HG02885 (cell line): Measurements from ENCODE around the gene GSTM3.
"Not testable (repeated sequence)": the region's sequence is repeated elsewhere in the genome, so short reads cannot be mapped to it uniquely, and the experiment has no call there.

Experiments used
- ATAC-seq: cut with Tn5 transposase; IDR thresholded peaks from one replicate; pipeline ENCODE4 v1.9.1; 2021; ENCODE audit warnings: mild to moderate bottlenecking; ENCODE audit not compliant: unreplicated experiment, poor library complexity

The GSTM3 gene

GRCh38 chr1:109762821-109763645 lies 22.2 kb upstream of the GSTM3 start:
- ATAC-seq = no peak

- ATAC-seq = no peak
Observed at GRCh38 chr1:109762039-109762585, 21.3 kb upstream of the GSTM3 start.

GRCh38 chr1:109761227-109762038 lies 20.6 kb upstream of the GSTM3 start:
- ATAC-seq = no peak

- no peak for ATAC-seq
Observed at GRCh38 chr1:109760581-109761226, 19.9 kb upstream of the GSTM3 start.

DNA sequence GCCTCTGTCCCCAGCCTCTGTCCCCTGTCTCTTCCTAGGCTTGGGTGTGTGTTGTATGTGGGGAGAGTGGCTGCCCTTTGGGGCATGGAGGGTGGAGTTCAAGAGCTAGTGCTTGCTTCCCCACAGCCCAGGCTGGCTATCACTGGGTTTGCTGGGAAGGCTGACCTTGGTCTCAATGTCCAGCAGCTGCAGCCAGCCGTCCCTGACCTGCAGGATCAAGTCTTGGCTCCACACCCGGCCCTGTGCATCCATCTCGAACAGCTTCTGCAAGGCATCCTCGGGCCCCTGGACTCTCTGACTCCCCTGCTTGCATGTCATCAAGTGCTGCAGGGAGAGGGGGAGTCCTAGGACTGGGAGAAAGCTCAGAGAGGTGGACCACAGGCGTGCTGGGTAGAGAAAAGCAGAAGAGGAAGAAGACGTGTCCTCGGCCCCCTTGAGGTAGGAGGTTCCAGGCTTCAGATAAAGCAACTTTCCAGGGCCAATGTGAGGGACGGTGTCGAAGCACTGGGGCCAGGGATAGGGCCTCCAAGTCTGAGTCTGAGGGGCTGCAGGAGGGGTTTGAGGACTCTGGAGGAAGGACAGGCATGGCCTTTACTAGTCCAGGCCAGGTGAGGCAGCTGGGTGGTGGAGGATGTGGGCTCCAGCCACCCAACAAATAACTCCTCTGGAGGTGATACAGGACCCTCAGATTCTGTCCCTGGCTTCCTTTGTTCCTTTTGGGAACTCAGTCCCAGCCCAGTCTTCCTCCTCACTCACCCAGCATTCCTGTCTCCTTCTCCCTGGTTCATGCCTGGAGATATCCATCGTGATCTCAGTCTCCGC lies 18.9 kb upstream of the GSTM3 start:
- no peak for ATAC-seq

GRCh38 chr1:109757936-109758786 lies 17.3 kb upstream of the GSTM3 start:
- no peak for ATAC-seq

DNA sequence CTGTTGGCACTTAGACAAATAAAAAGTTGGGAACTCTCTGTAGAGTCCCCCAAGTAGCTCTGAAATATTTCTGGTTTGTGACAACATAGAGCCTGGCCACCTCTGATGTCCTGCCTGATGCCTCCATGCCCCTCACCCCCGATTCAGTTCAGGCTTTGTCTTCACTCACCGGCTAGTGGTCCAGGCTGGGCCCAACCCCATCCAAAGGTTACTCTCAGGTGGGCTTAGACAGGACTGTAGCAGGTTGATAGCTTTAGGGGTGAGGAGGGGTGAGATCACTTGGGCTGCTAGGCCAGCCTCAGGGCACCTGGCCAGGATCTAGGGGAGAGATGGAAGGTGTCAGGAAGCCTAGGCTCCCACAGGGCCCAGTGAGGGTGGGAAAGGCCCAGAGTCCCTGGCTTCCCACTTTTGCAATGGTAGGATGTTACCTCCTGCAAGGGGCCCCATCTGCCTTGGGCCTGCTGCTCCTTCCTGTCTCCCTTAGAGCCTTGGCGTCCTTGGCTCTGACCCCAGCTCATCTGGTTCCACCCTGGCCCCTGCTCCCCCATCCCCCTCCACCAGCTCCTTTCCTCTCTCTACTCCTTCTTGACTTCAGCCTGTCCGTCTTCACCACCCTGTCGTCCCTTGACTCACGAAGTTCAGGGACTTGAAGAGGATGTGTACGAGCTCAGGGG lies 16.1 kb upstream of the GSTM3 start:
- ATAC-seq = no peak

DNA sequence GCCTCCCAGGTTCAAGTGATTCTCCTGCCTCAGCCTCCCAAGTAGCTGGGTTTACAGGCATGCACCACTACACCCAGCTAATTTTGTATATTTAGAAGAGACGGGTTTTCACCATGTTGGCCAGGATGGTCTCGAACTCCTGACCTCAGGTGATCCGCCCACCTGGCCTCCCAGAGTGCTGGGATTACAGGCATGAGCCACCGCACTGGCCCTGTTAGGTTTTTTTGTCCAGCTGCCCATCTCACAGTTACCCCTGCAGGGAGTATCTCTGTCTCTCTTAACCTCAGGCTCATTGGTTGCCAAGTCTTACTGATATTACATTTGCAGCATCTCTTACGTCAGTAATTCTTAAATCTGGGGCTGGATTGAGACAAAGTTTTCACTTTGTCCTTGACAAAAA lies 15.5 kb upstream of the GSTM3 start:
- ATAC-seq = not testable (repeated sequence)

DNA sequence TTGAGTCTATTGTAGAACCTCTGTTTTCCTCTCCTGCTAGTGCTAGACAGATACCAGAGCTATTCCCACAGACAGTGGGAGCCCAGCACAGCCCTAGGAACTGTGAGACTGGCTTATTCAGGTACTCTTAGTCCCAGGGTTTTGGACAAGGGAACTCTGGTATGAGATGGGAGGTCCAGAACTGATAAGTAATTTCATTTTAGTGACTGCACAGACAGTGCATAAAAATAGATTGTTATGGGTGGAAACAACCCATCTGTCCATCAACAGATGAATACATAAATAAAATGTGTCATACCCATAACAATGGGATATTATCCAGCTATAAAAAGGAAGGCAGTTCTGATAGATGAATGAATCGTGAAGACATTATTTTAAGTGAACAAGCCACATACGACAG lies 13.9 kb upstream of the GSTM3 start:
- ATAC-seq = no peak

GRCh38 chr1:109751531-109752260 lies 10.9 kb upstream of the GSTM3 start:
- no peak for ATAC-seq

GRCh38 chr1:109750920-109751319 lies 10.1 kb upstream of the GSTM3 start:
- no peak for ATAC-seq

DNA sequence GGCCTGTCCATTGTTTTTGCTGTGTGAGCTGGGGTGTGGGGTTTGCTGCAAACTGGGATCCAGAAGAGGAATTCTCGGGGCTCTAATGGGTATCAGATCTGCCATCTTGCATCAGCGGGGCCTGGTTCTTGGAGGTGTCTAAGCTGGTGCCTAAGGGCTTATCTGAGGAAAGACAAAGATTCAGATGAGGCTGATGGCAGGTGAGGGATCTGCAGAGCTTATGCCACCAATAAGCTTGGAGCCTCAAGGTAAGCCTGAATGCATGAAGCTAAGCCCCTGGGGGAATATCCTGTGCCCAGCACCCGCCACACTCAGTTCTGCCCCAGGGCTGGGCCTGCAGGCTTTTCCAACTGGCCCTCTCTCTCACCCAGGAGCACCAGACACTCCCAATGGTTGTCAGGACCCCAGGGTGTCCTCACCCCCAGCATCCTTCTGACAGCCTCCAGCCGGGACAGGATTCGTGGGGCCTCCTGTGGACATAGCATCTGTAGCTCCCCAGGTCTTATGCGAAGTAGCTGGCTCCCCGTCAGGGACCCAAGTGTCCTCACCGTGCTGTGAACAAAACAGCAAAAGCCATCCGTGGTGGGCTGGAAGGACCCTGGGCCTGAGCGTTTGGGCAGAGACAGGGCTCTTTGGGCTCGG lies 9.5 kb upstream of the GSTM3 start:
- ATAC-seq = no peak

- ATAC-seq = no peak
Observed at GRCh38 chr1:109749221-109749620, 8.4 kb upstream of the GSTM3 start.

DNA sequence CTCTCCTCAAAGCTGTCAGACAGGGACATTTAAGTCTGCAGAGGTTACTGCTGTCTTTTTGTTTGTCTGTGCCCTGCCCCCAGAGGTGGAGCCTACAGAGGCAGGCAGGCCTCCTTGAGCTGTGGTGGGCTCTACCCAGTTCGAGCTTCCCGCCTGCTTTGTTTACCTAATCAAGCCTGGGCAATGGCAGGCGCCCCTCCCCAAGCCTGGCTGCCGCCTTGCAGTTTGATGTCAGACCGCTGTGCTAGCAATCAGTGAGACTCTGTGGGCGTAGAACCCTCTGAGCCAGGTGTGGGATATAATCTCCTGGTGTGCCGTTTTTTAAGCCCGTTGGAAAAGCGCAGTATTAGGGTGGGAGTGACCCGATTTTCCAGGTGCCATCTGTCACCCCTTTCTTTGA lies 7.5 kb upstream of the GSTM3 start:
- ATAC-seq = not testable (repeated sequence)

DNA sequence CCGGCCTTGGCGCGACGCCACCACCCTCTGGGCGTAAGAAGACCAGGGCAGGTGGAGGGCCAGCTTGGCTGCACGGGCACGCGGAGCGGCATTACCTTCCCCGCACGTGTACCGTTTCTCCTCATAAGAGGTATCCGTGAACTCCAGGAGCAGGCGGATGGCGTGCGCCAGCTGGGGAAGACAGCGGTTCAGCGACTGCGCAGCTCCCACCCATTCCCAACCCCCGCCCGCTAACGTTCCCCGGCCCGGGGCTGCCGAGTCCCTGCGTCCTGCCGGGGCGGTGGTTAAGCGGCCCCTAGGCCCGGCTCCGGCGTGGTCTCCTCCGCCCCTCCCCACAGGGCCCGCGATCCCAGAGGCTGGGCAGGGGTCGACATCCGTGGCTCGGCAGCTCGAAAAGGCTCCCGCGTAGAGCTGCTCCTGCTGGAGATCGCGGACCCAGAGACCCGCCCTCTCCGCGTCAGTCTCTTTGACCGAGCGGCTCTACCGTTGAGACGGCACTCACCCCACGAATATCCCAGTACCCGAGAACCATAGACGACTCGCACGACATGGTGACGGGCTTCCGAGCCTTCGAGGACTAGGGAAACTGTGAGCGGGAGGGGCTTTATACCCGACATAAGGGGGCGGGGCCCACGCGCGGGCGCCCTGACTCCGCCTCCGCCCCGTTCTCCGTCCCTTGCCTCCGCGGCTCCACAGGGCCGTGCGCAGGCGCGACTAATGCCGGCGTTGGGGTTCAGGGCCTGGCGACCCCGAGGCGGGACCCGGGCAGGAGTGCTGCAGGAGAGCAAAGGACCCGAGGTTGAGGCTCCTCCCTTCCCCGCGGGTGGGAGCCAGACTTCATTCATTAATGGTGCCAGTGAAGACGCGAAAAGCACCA lies 862 bp downstream of the GSTM3 start:
- peak; percentile 83 for ATAC-seq

DNA sequence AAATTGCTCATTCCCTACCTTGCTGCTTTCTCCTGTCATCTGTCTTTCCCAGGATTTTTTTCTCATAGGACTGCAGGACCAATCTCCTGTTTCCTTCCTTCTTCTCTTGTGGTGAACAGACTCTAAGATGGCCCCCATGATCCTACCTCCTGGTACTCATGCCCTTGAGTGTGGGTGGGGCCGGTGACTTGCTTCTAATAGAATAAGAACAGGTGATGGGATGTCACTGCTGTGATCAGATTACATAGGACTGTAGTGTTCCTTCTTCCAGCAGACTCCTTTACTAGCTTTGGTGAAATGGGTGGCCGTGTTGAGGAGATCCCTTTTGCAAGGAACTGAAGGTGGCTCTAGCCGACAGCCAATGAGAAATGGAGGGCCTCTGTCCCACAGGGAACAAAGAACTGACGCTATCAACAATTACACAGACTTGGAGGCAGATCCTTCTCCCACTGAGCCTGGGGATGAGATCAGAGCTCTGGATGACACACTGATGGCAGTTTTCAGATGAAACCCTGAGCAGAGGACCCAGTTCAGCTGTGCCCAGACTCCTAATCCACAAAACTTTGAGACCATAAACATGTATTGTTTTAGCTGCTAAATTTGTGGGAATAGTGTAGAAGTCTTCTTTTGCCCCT lies 7.5 kb downstream of the GSTM3 start:
- no peak for ATAC-seq
